NT2/D1 (cell line): ENCODE results near the gene LAMB4.

Experiments
- SUZ12 ChIP-seq: IDR thresholded peaks from 2 replicates; pipeline ENCODE4 v1.6.1; 2011; ENCODE audit not compliant: insufficient read length, insufficient read depth; ENCODE audit errors: extremely low read depth
- YY1 ChIP-seq: IDR thresholded peaks from 2 replicates; pipeline ENCODE4 v1.6.1; 2011; ENCODE audit not compliant: insufficient read length, insufficient read depth
- ZNF274 ChIP-seq: IDR thresholded peaks from 2 replicates; pipeline ENCODE4 v1.6.1; 2011; ENCODE audit warnings: mild to moderate bottlenecking, low read depth, low read length

DNA sequence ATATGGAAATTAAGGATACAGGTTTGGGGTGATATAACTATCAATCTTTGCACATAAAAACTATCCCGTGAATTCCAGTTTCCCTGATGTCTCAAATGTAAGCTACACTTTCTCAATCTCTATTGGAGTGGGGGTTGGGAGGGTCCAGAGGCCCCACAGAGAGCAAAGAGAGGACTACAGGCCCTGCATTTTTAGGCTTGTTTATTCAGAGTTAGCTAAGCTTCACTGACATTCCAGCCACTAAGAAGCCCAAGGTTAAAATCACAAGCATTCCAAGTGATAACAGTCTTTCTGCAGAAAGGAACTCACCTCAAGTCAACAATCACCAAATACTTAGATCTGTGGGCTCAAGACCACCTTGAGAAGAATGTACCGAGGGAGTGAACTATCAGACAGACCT, 95.6 kb downstream of the LAMB4 start:
- TF ChIP-seq YY1 (no peak), SUZ12 (no peak), ZNF274 (no peak)
